ENCODE results near the gene TOR4A.
A peak's percentile ranks its signal among the peaks of the same experiment; 100 is the strongest.

Gene TOR4A

DNA sequence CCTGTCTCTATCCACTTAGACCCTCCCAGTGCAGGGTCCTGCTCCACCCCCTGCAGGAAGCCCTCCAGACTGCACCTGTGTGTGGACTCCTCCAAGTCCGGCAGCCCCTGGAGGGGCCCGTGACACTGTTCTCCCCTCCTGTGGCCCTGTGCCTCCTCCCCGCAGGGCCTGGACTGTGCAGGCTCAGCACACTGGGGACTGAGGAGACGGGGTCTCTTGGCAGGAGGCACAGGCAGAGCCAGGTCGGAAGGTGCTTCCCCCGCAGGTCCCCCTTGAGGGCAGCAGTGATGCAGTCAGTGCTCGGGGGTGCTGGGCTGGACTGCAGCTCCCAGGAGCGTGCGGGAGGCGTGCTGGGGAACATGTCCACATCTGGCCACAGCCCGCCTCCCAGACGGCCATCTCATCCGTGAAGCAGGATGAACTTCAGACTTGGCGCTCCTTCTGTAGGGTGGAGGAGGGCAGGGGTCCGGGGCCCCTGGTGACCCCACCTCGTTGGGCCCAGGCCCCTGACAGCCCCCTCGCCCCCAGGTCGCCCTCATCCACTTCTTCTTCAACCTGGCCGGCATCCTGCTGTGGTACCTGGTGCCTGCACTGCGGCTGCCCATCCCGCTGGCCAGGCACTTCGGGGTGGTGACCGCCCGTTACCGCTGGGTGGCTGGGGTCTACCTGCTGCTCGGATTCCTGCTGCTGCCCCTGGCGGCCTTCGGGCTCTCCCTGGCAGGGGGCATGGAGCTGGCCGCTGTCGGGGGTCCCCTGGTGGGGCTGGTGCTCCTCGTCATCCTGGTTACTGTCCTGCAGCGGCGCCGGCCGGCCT lies 41.9 kb upstream of the TOR4A start:
- no peak for ATAC-seq (ENCODE audit: insufficient read depth, low read depth)
- DNase-seq, result no peak
- no peak overlapping the region for H3K4me3 ChIP-seq (ENCODE audit: low read depth in 1 of 2, low read length in 2 of 2)
- peaks cover 13% of the 10 kb centered on the region; the same call in 1 of the 2 replicates for H4K20me1 ChIP-seq (ENCODE audit: insufficient read depth, low read length)
- no peak overlapping the region for H2AFZ ChIP-seq (ENCODE audit: low read depth, low read length)
- TF ChIP-seq EZH2 (IDR thresholded peaks at IDR 0.05; ENCODE audit: borderline replicate concordance, low read depth, low read length, severe bottlenecking), result no peak
- TF ChIP-seq, protein P1, sequence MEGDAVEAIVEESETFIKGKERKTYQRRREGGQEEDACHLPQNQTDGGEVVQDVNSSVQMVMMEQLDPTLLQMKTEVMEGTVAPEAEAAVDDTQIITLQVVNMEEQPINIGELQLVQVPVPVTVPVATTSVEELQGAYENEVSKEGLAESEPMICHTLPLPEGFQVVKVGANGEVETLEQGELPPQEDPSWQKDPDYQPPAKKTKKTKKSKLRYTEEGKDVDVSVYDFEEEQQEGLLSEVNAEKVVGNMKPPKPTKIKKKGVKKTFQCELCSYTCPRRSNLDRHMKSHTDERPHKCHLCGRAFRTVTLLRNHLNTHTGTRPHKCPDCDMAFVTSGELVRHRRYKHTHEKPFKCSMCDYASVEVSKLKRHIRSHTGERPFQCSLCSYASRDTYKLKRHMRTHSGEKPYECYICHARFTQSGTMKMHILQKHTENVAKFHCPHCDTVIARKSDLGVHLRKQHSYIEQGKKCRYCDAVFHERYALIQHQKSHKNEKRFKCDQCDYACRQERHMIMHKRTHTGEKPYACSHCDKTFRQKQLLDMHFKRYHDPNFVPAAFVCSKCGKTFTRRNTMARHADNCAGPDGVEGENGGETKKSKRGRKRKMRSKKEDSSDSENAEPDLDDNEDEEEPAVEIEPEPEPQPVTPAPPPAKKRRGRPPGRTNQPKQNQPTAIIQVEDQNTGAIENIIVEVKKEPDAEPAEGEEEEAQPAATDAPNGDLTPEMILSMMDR (IDR thresholded peaks at IDR 0.05; ENCODE audit: borderline replicate concordance, extremely low read depth, low read length, poor library complexity, severe bottlenecking), result no peak
- H3K4me1 ChIP-seq (ENCODE audit: insufficient read depth, low read length), result peaks cover 37% of the 10 kb centered on the region
- H3K36me3 ChIP-seq (ENCODE audit: insufficient read depth, low read length), result no peaks in the 10 kb centered on the region; the same call in 1 of the 2 replicates
- H3K4me2 ChIP-seq (ENCODE audit: insufficient read depth, low read length), result peak overlapping the region; percentile 52; the same call in 1 of the 2 replicates
- no peaks in the 10 kb centered on the region for H3K27me3 ChIP-seq (ENCODE audit: insufficient read depth, low read length, poor library complexity)
- no peak overlapping the region for H3K27ac ChIP-seq (ENCODE audit: low read length)
- H3K79me2 ChIP-seq (ENCODE audit: insufficient read depth, low read length), result peaks cover 9% of the 10 kb centered on the region
- peak overlapping the region; percentile 38; the same call in 1 of the 2 replicates for H3K9ac ChIP-seq (ENCODE audit: low read depth, low read length)
- H3K9me3 ChIP-seq (ENCODE audit: insufficient read depth, low read length, severe bottlenecking), result no peaks in the 10 kb centered on the region

DNA sequence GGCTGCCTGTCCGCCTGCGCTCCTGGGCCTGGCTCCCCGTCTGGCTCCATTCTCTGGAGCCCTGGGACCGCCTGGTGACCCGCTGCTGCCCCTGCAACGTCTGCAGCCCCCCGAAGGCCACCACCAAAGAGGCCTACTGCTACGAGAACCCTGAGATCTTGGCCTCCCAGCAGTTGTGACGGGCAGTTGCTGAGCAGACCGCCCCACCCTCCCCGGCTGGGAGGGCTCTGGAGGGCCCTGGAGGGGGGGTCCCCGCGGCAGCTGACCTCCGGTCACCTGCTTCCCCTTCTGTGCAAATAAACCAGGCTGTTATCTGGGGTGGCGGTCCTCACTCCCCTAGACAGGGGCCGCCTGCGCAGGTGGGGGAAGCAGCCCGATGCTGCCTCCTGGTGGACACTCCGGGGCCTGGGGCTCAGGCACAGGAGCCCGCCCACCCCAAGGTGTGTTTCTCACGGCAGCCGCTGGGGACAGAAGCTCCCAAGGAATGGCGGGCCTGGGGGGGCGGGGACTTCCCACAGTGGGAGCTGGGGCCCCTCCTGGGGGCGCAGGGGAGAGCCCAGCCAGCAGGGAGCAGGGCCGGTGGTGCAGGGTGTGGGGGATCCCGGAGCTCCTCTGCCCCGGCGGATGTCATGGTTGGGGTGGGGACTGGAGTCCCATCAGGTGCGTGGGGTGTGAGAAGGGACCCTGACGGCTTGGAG lies 41.1 kb upstream of the TOR4A start:
- peak overlapping the region; percentile 38; the same call in 1 of the 2 replicates for H3K9ac ChIP-seq (ENCODE audit: low read depth, low read length)
- no peaks in the 10 kb centered on the region for H3K27me3 ChIP-seq (ENCODE audit: insufficient read depth, low read length, poor library complexity)
- DNase-seq, result peak; percentile 89
- no peaks in the 10 kb centered on the region for H3K9me3 ChIP-seq (ENCODE audit: insufficient read depth, low read length, severe bottlenecking)
- H3K27ac ChIP-seq (ENCODE audit: low read length), result no peak overlapping the region
- H3K79me2 ChIP-seq (ENCODE audit: insufficient read depth, low read length), result peaks cover 9% of the 10 kb centered on the region
- H3K4me1 ChIP-seq (ENCODE audit: insufficient read depth, low read length), result peaks cover 37% of the 10 kb centered on the region
- H3K4me3 ChIP-seq (ENCODE audit: low read depth in 1 of 2, low read length in 2 of 2), result no peak overlapping the region
- no peaks in the 10 kb centered on the region; the same call in 1 of the 2 replicates for H3K36me3 ChIP-seq (ENCODE audit: insufficient read depth, low read length)
- peak overlapping the region; percentile 8; the same call in 1 of the 2 replicates for H2AFZ ChIP-seq (ENCODE audit: low read depth, low read length)
- H4K20me1 ChIP-seq (ENCODE audit: insufficient read depth, low read length), result peaks cover 13% of the 10 kb centered on the region; the same call in 1 of the 2 replicates
- peak overlapping the region; percentile 52 for H3K4me2 ChIP-seq (ENCODE audit: insufficient read depth, low read length)
- peak; percentile 55 for ATAC-seq (ENCODE audit: insufficient read depth, low read depth)
- TF ChIP-seq EZH2 (IDR thresholded peaks at IDR 0.05; ENCODE audit: borderline replicate concordance, low read depth, low read length, severe bottlenecking), result no peak
- TF ChIP-seq, protein P1 (IDR thresholded peaks at IDR 0.05; ENCODE audit: borderline replicate concordance, extremely low read depth, low read length, poor library complexity, severe bottlenecking), result peak; percentile 98

DNA sequence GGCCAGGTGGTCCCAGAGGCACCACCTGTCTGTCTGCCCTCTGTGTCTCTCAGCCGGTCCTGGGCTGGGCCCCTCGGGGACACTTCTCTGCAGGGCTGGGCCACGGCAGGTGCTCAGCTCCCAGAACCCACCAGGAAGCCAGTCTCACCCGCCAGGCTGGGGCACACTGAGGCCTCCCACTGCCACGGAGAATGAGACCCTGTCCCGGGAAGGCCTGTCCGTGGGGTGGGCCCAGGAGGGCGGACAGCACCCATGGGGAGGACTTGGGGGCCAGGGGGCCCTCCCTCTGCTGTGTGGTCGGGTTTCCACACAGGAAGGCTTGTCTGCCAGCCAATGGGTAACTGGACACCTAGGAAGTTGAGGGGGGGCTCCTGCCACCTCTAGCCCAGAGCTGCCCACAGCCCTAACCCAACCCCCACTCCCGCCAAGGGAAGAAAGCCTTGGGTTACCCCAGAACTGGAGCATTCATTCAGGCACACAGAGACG lies 40.5 kb upstream of the TOR4A start:
- Histone ChIP-seq H3K27ac (ENCODE audit: low read length) (no peak overlapping the region), H3K9ac (ENCODE audit: low read depth, low read length) (peak overlapping the region; percentile 38), H3K4me2 (ENCODE audit: insufficient read depth, low read length) (peak overlapping the region; percentile 52), H2AFZ (ENCODE audit: low read depth, low read length) (peak overlapping the region; percentile 8; the same call in 1 of the 2 replicates), H3K79me2 (ENCODE audit: insufficient read depth, low read length) (peaks cover 14% of the 10 kb centered on the region), H3K4me1 (ENCODE audit: insufficient read depth, low read length) (peaks cover 40% of the 10 kb centered on the region), H3K36me3 (ENCODE audit: insufficient read depth, low read length) (peaks cover 5% of the 10 kb centered on the region), H3K9me3 (ENCODE audit: insufficient read depth, low read length, severe bottlenecking) (no peaks in the 10 kb centered on the region), H4K20me1 (ENCODE audit: insufficient read depth, low read length) (peaks cover 18% of the 10 kb centered on the region), H3K27me3 (ENCODE audit: insufficient read depth, low read length, poor library complexity) (no peaks in the 10 kb centered on the region), H3K4me3 (ENCODE audit: low read depth in 1 of 2, low read length in 2 of 2) (no peak overlapping the region)
- TF ChIP-seq, protein P1 (IDR thresholded peaks at IDR 0.05; ENCODE audit: borderline replicate concordance, extremely low read depth, low read length, poor library complexity, severe bottlenecking), result no peak
- no peak for TF ChIP-seq EZH2 (IDR thresholded peaks at IDR 0.05; ENCODE audit: borderline replicate concordance, low read depth, low read length, severe bottlenecking)
- no peak for ATAC-seq (ENCODE audit: insufficient read depth, low read depth)
- DNase-seq, result no peak
